SU-DHL-6 (cell line): Measurements from ENCODE around the gene EPHA3.

Experiments
- CTCF ChIP-seq: fragments of 200-600 bp; sonication (generic); IDR thresholded peaks from one replicate; pipeline ENCODE4 v1.5.1; 2017; ENCODE audit warnings: antibody characterized with exemption, mild to moderate bottlenecking, low read length, moderate library complexity; ENCODE audit not compliant: insufficient read depth, poor library complexity, severe bottlenecking
- EZH2phosphoT487 ChIP-seq: fragments of 200-600 bp; sonication (generic), shearing (Covaris generic); conservative IDR thresholded peaks from 2 replicates; pipeline ENCODE4 v1.6.1; 2018; ENCODE audit warnings: mild to moderate bottlenecking, antibody characterized with exemption, low read length, moderate library complexity, mixed read lengths

- TF ChIP-seq CTCF (no peak), EZH2phosphoT487 (no peak)
These were observed 367.1 kb downstream of the EPHA3 start for GRCh38 chr3:89474333-89475130.
